Measurements from ENCODE around the gene GABRG3. TPM values are rescaled to one million over a fixed set of nuclear protein-coding genes. Genes with fewer than 3 reads are reported as not detected.

Gene GABRG3
- total and polyA plus RNA-seq, 10 of the 15 experiments (the other 5 are each of a cell fraction or from before 2014, with no cell fraction given) = 0.15 TPM; not detected in 9

GRCh38 chr15:27570746-27571145, 599.8 kb downstream of the GABRG3 start (continued):
- TF ChIP-seq ESRRA (IDR thresholded peaks at IDR 0.05; ENCODE audit: low read length) = no peak
- TF ChIP-seq KDM1A (IDR thresholded peaks at IDR 0.05; ENCODE audit: borderline replicate concordance) = no peak

- in situ Hi-C loops (cut with MboI) = no loop called here
- no peak for FAIRE-seq
- H4K20me1 ChIP-seq (ENCODE audit: control insufficient read depth, insufficient read depth) = no peaks in the 10 kb centered on the region
- no peak overlapping the region for H3K27ac ChIP-seq (ENCODE audit: control insufficient read depth, insufficient read depth)
- no peak for ATAC-seq
- no peak for DNase-seq (ENCODE audit: low read depth, low spot score)
- ChIA-PET CTCF (no interaction called here), POLR2A (no interaction called here), RAD21 (ENCODE audit: unreplicated experiment) (no interaction called here), SMC1A (ENCODE audit: uncharacterized antibody, unreplicated experiment) (no interaction called here)
- intact Hi-C loops (cut with micrococcal nuclease; ENCODE audit: unreplicated experiment) = no loop called here
- H3K4me2 ChIP-seq (ENCODE audit: control insufficient read depth, insufficient read depth) = no peak overlapping the region
- H2AFZ ChIP-seq (ENCODE audit: control insufficient read depth, low read depth, low read length) = no peak overlapping the region
- H3K4me3 ChIP-seq = no peak overlapping the region
- 45% methylated on average over 26 of the region's 26 CpGs for WGBS (ENCODE audit: insufficient coverage, insufficient replicate concordance, low lambda C conversion rate, missing lambda C conversion rate)
- no peaks in the 10 kb centered on the region for H3K36me3 ChIP-seq (ENCODE audit: control insufficient read depth in 2 of 2, insufficient read depth in 2 of 2, low read length in 1 of 2)
- H3K9ac ChIP-seq (ENCODE audit: control insufficient read depth, insufficient read depth, low read length) = no peak overlapping the region
- no peaks in the 10 kb centered on the region for H3K4me1 ChIP-seq (ENCODE audit: control insufficient read depth, insufficient read depth, low read length)
- no peaks in the 10 kb centered on the region; the same call in 2 of the 3 replicates for H3K9me3 ChIP-seq (replicated peaks; ENCODE audit: control insufficient read depth, insufficient read depth, low read length)
- no peaks in the 10 kb centered on the region for H3K27me3 ChIP-seq (replicated peaks in 1 of 2; ENCODE audit: control insufficient read depth in 2 of 2, insufficient read depth in 2 of 2, low read length in 1 of 2)
- no peaks in the 10 kb centered on the region for H3K79me2 ChIP-seq (ENCODE audit: control insufficient read depth, insufficient read depth, low read length)
- TF ChIP-seq BRCA1 (IDR thresholded peaks at IDR 0.05; ENCODE audit: low read depth, low read length) = no peak
- no peak for TF ChIP-seq E4F1 (IDR thresholded peaks at IDR 0.05; ENCODE audit: borderline replicate concordance, partially characterized antibody)
- no peak for TF ChIP-seq HSF1 (IDR thresholded peaks at IDR 0.05; ENCODE audit: low read depth, low read length)
- no peak for TF ChIP-seq RCOR1 (conservative IDR thresholded peaks at IDR 0.05; ENCODE audit: low read depth, low read length)
- no peak for TF ChIP-seq TCF7 (IDR thresholded peaks at IDR 0.05; ENCODE audit: borderline replicate concordance)
- TF ChIP-seq JUNB (IDR thresholded peaks at IDR 0.05) = no peak
- TF ChIP-seq STAT3 (IDR thresholded peaks at IDR 0.05; ENCODE audit: low read depth, low read length) = no peak
- TF ChIP-seq BCL11A (IDR thresholded peaks at IDR 0.05; ENCODE audit: low read depth, low read length) = no peak
- BruUV-seq (replicated peaks) = no TSS peak
These were observed 603.0 kb downstream of the GABRG3 start for GRCh38 chr15:27573805-27574485.
